B cell (primary cell): ENCODE measurements around the gene CYP1B1. TPM values are rescaled to one million over a fixed set of nuclear protein-coding genes. Genes with fewer than 3 reads are reported as not detected.
A peak's percentile ranks its signal among the peaks of the same experiment; 100 is the strongest.

Source experiments
- ATAC-seq: fragments of 200-7000 bp; cut with Tn5 transposase; one replicate; pipeline ENCODE4 v1.10.0; 2021; ENCODE audit warnings: low read depth, mild to moderate bottlenecking, moderate number of reproducible peaks, moderate library complexity
- CTCF ChIA-PET: fragments of 350-600 bp; sonication (Branson Sonifier 250); formaldehyde crosslinking; loops from one replicate; lab custom pipeline; 2021; ENCODE audit warnings: antibody characterized with exemption, inconsistent platforms; lab: Charles Lee
- POLR2A ChIA-PET: fragments of 350-600 bp; sonication (Branson Sonifier 250); formaldehyde crosslinking; loops from one replicate; lab custom pipeline; 2021; ENCODE audit warnings: antibody characterized with exemption; lab: Charles Lee
- DNase-seq: peaks from one replicate; pipeline ENCODE4 v3.0.0; 2013
- H2AFZ ChIP-seq: 2 replicates; pipeline ENCODE4 v1.6.1; 2012; ENCODE audit warnings: mild to moderate bottlenecking, low read depth, low read length; ENCODE audit not compliant: insufficient read depth, poor library complexity, severe bottlenecking
- H3K27ac ChIP-seq, 2 donors: 1 replicate in 1 of 2; 2 replicates in 1 of 2; pipeline ENCODE4 v1.5.1; 2012 to 2013; ENCODE audit warnings: low read length in 2 of 2, mild to moderate bottlenecking in 2 of 2, moderate library complexity in 1 of 2
- H3K27me3 ChIP-seq, 4 experiments: fragments of 200-600 bp in 1 of 4; sonication (generic) in 1 of 4; replicated peaks in 1 of 4; 1 replicate in 2 of 4; 2 replicates in 2 of 4; pipeline versions ENCODE4 v1.6.1 to v1.7.0; 2013 to 2016; ENCODE audit warnings: low read length in 3 of 4, mild to moderate bottlenecking in 2 of 4, mixed read lengths in 1 of 4, moderate library complexity in 1 of 4; ENCODE audit not compliant: insufficient read depth in 4 of 4, control insufficient read depth in 3 of 4; ENCODE audit errors: control extremely low read depth in 1 of 4
- H3K36me3 ChIP-seq, 2 experiments: replicated peaks in 1 of 2; 1 replicate in 1 of 2; 2 replicates in 1 of 2; pipeline versions ENCODE4 v1.6.1 to v1.7.1; 2013; ENCODE audit warnings: low read length in 1 of 2; ENCODE audit not compliant: insufficient read depth in 2 of 2, control insufficient read depth in 1 of 2; ENCODE audit errors: control extremely low read depth in 1 of 2, extremely low read depth in 1 of 2
- H3K4me1 ChIP-seq, 2 donors: fragments of 200-600 bp in 1 of 2; sonication (generic) in 1 of 2; 1 replicate in 1 of 2; 2 replicates in 1 of 2; pipeline versions ENCODE4 v1.5.1 to v1.6.1; 2013 to 2017; ENCODE audit warnings: low read length in 2 of 2; ENCODE audit not compliant: control insufficient read depth in 2 of 2, insufficient read depth in 2 of 2
- H3K4me2 ChIP-seq: replicated peaks from 2 replicates; pipeline ENCODE3; 2012; ENCODE audit warnings: mild to moderate bottlenecking, low read depth, low read length; ENCODE audit not compliant: poor library complexity, severe bottlenecking
- H3K4me3 ChIP-seq, 5 experiments: fragments of 200-600 bp in 1 of 5; sonication (generic) in 1 of 5; 1 replicate in 3 of 5; 2 replicates in 2 of 5; pipeline versions ENCODE4 v1.5.1 to v1.7.0; 2011 to 2016; ENCODE audit warnings: low read length in 4 of 5, mild to moderate bottlenecking in 4 of 5, low read depth in 2 of 5, control low read depth in 1 of 5, moderate library complexity in 1 of 5; ENCODE audit not compliant: insufficient read depth in 1 of 5; ENCODE audit errors: control extremely low read depth in 1 of 5, extremely low read depth in 1 of 5
- H3K79me2 ChIP-seq: fragments of 200-600 bp; sonication (generic); one replicate; pipeline ENCODE4 v1.6.0; 2016; ENCODE audit warnings: low read length; ENCODE audit not compliant: control insufficient read depth, insufficient read depth
- H3K9ac ChIP-seq: fragments of 200-600 bp; sonication (generic); 2 replicates; pipeline ENCODE4 v1.6.1; 2017; ENCODE audit warnings: mild to moderate bottlenecking, low read length, moderate library complexity
- H3K9me3 ChIP-seq, 3 donors: one replicate each; pipeline versions ENCODE4 v1.6.1 to v1.7.1; 2013; ENCODE audit warnings: low read length in 2 of 3; ENCODE audit not compliant: control insufficient read depth in 2 of 3, insufficient read depth in 1 of 3; ENCODE audit errors: control extremely low read depth in 1 of 3
- H4K20me1 ChIP-seq: 2 replicates; pipeline ENCODE4 v1.6.0; 2012; ENCODE audit warnings: mild to moderate bottlenecking, low read length; ENCODE audit not compliant: insufficient read depth, control insufficient read depth, poor library complexity, severe bottlenecking
- H3K27ac Mint-ChIP-seq: one replicate; pipeline ENCODE4 v1.8.0; 2021; ENCODE audit warnings: mixed read lengths
- H3K27me3 Mint-ChIP-seq: one replicate; pipeline ENCODE4 v1.8.0; 2021; ENCODE audit warnings: mixed read lengths
- H3K4me1 Mint-ChIP-seq: one replicate; pipeline ENCODE4 v1.8.0; 2021; ENCODE audit warnings: mixed read lengths
- H3K4me3 Mint-ChIP-seq: one replicate; pipeline ENCODE4 v1.8.0; 2021; ENCODE audit warnings: mixed read lengths
- H3K9me3 Mint-ChIP-seq: one replicate; pipeline ENCODE4 v1.8.0; 2022; ENCODE audit warnings: mixed read lengths; ENCODE audit not compliant: insufficient read depth
- CTCF ChIP-seq: fragments of 200-600 bp; IDR thresholded peaks from one replicate; pipeline ENCODE4 v1.8.0; 2022; ENCODE audit warnings: antibody characterized with exemption, mild to moderate bottlenecking
- EZH2 ChIP-seq: IDR thresholded peaks from 2 replicates; pipeline ENCODE4 v1.6.1; 2012; ENCODE audit warnings: borderline replicate concordance, low read depth, mild to moderate bottlenecking, moderate library complexity, low read length; ENCODE audit not compliant: insufficient read depth, poor library complexity, severe bottlenecking
- WGBS: methylation state at CpG from one replicate; pipeline ENCODE4 v1.1.5; 2013; ENCODE audit warnings: missing lambda C conversion rate; ENCODE audit not compliant: insufficient coverage; 5-methylcytosine and 5-hydroxymethylcytosine counted together
- intact Hi-C: fragments of 100-400 bp; cut with micrococcal nuclease; formaldehyde crosslinking; loops from one replicate; pipeline ENCODE4 v1.10.0; 2022
- polyA plus RNA-seq: library from polyadenylated mRNA; depleted of rRNA; stranded (reverse); fragments of >200 nt; gene quantifications from 2 replicates; pipeline ENCODE4 v1.2.3, GENCODE V29; 2012
- total RNA-seq, 2 donors: library from RNA; stranded (reverse); fragments of 120-200 nt in 1 of 2; gene quantifications; 1 replicate in 1 of 2; 2 replicates in 1 of 2; pipeline versions ENCODE4 v1.2.3 to v1.2.4, GENCODE V29; 2013 to 2022

The CYP1B1 gene
- total and polyA plus RNA-seq, 2 donors (not counting 1 experiment from before 2014, with no cell fraction given): 0.31 to 0.89 TPM

GRCh38 chr2:38100328-38100727 lies 24.4 kb upstream of the CYP1B1 start:
- Histone ChIP-seq H3K4me3 (no peak overlapping the region), H3K36me3 (no peaks in the 10 kb centered on the region), H2AFZ (no peak overlapping the region), H3K4me2 (no peak overlapping the region), H3K9me3 (peaks cover 3 to 12% (median 3%) of the 10 kb centered on the region in 3 donors), H3K4me1 (peaks cover 12 to 17% of the 10 kb centered on the region in 2 donors), H3K79me2 (no peaks in the 10 kb centered on the region), H3K9ac (no peak overlapping the region), H3K27ac (no peak overlapping the region), H4K20me1 (no peaks in the 10 kb centered on the region), H3K27me3 (peaks cover 0 to 42% (median 38%) of the 10 kb centered on the region in 4 experiments)
- 0% methylated on average over 1 of the region's 3 CpGs for WGBS
- H3K4me3 Mint-ChIP-seq: no peak overlapping the region
- ChIA-PET POLR2A (no interaction called here), CTCF (no interaction called here)
- peaks cover 12% of the 10 kb centered on the region for H3K4me1 Mint-ChIP-seq
- intact Hi-C loops: no loop called here
- H3K27me3 Mint-ChIP-seq: peaks cover 70% of the 10 kb centered on the region
- H3K9me3 Mint-ChIP-seq: peaks cover 6% of the 10 kb centered on the region
- TF ChIP-seq EZH2 (no peak), CTCF (no peak)
- no peak for DNase-seq
- no peak for ATAC-seq
- H3K27ac Mint-ChIP-seq: no peak overlapping the region

- 0% methylated on average over 1 of the region's 10 CpGs for WGBS
- peaks cover 70% of the 10 kb centered on the region for H3K27me3 Mint-ChIP-seq
- DNase-seq (no peak), ATAC-seq (no peak)
- H3K4me1 Mint-ChIP-seq: peaks cover 12% of the 10 kb centered on the region
- Histone ChIP-seq H3K9ac (peak overlapping the region; percentile 25), H3K4me2 (peak overlapping the region; percentile 43), H3K79me2 (no peaks in the 10 kb centered on the region), H3K4me1 (peaks cover 12 to 17% of the 10 kb centered on the region in 2 donors), H3K9me3 (peaks cover 3 to 12% (median 3%) of the 10 kb centered on the region in 3 donors), H3K27me3 (peaks cover 0 to 42% (median 38%) of the 10 kb centered on the region in 4 experiments), H2AFZ (no peak overlapping the region), H3K27ac (no peak overlapping the region), H3K36me3 (no peaks in the 10 kb centered on the region), H3K4me3 (no peak overlapping the region), H4K20me1 (no peaks in the 10 kb centered on the region)
- no peak overlapping the region for H3K27ac Mint-ChIP-seq
- intact Hi-C loops: no loop called here
- POLR2A ChIA-PET: no interaction called here
- CTCF ChIA-PET: no interaction called here
- TF ChIP-seq CTCF: no peak
- TF ChIP-seq EZH2: no peak
- H3K9me3 Mint-ChIP-seq: peaks cover 6% of the 10 kb centered on the region
- H3K4me3 Mint-ChIP-seq: no peak overlapping the region
Measured at GRCh38 chr2:38099099-38100028, 23.4 kb upstream of the CYP1B1 start.
